Spleen (tissue), 11 donors: ENCODE measurements around the gene ACVR1C. TPM values are rescaled to one million over a fixed set of nuclear protein-coding genes. Genes with fewer than 3 reads are reported as not detected.

Experiments
- DNase-seq: peaks from one replicate; pipeline ENCODE4 v3.0.0-alpha.2; 2020
- H3K27ac ChIP-seq, 8 donors: fragments of 200-600 bp; sonication (generic) in 7 of 8; 1 replicate in 4 of 8; 2 replicates in 4 of 8; pipeline versions ENCODE4 v1.5.0 to v1.8.0; 2016 to 2021; ENCODE audit warnings: inconsistent platforms in 4 of 8, mild to moderate bottlenecking in 4 of 8, moderate library complexity in 1 of 8
- H3K27me3 ChIP-seq, 7 donors: fragments of 200-600 bp; sonication (generic) in 6 of 7; replicated peaks in 1 of 7; 1 replicate in 4 of 7; 2 replicates in 3 of 7; pipeline versions ENCODE4 v1.5.0 to v1.8.0; 2016 to 2021; ENCODE audit warnings: inconsistent platforms in 3 of 7, mild to moderate bottlenecking in 1 of 7
- H3K36me3 ChIP-seq, 6 donors: fragments of 200-600 bp; sonication (generic) in 5 of 6; 1 replicate in 4 of 6; 2 replicates in 2 of 6; pipeline versions ENCODE4 v1.5.0 to v1.8.0; 2016 to 2021; ENCODE audit warnings: inconsistent platforms in 2 of 6
- H3K4me1 ChIP-seq, 6 donors: fragments of 200-600 bp; sonication (generic) in 5 of 6; 1 replicate in 3 of 6; 2 replicates in 3 of 6; pipeline versions ENCODE4 v1.5.0 to v1.8.0; 2016 to 2021; ENCODE audit warnings: inconsistent platforms in 3 of 6
- H3K4me3 ChIP-seq, 8 donors: fragments of 200-600 bp; sonication (generic) in 7 of 8; 1 replicate in 4 of 8; 2 replicates in 4 of 8; pipeline versions ENCODE4 v1.5.0 to v1.8.0; 2016 to 2021; ENCODE audit warnings: inconsistent platforms in 4 of 8, mild to moderate bottlenecking in 4 of 8, moderate library complexity in 2 of 8
- H3K9me3 ChIP-seq, 8 donors: fragments of 200-600 bp; sonication (generic) in 7 of 8; 1 replicate in 4 of 8; 2 replicates in 4 of 8; pipeline versions ENCODE4 v1.5.0 to v1.8.0; 2016 to 2021; ENCODE audit warnings: inconsistent platforms in 4 of 8
- POLR2A ChIP-seq, 3 donors: fragments of 450-650 bp; IDR thresholded peaks; one replicate each; pipeline ENCODE4 v1.5.1; 2017; ENCODE audit warnings: antibody characterized with exemption in 3 of 3, mild to moderate bottlenecking in 1 of 3
- POLR2AphosphoS5 ChIP-seq, 3 donors: sonication (generic); formaldehyde crosslinking; IDR thresholded peaks; one replicate each; pipeline ENCODE4 v1.5.1; 2017; ENCODE audit warnings: antibody characterized with exemption in 3 of 3
- WGBS, 5 donors: extraction: QIAGEN DNeasy Blood & Tissue Kit in 3 of 5; methylation state at CpG; one replicate each; pipeline versions ENCODE4 v1.1.5 to v1.1.7; 2013 to 2018; 5-methylcytosine and 5-hydroxymethylcytosine counted together
- intact Hi-C: fragments of 100-400 bp; cut with DNase I; formaldehyde crosslinking; loops from one replicate; pipeline ENCODE4 v1.15.0; 2023; ENCODE audit warnings: low total_unique reads
- polyA plus RNA-seq, 3 donors: library from polyadenylated mRNA; stranded (reverse); fragments of 200-250 nt; gene quantifications; one replicate each; pipeline ENCODE4 v1.2.1, GENCODE V29; 2013
- total RNA-seq, 7 donors: library from RNA; depleted of rRNA in 3 of 7; stranded (reverse); fragments of >200 nt in 3 of 7; fragmentation: NEBNext Ultra II Directional in 4 of 7; extraction: Animal tissue kit (Norgen Biotek cat#: 25700) in 4 of 7; gene quantifications; one replicate each; pipeline versions ENCODE4 v1.1.0 to v1.2.1, GENCODE V29; 2016 to 2021
- TF ChIP-seq, protein P1 (sequence below), 11 experiments: fragments of 200-600 bp in 7 of 11; fragments of 450-650 bp in 4 of 11; sonication (generic) in 4 of 11; IDR thresholded peaks in 8 of 11; conservative IDR thresholded peaks in 3 of 11; 1 replicate in 7 of 11; 2 replicates in 4 of 11; pipeline versions ENCODE4 v1.4.0 to v1.8.0; 2016 to 2021; ENCODE audit warnings: antibody characterized with exemption in 11 of 11, inconsistent platforms in 4 of 11, mild to moderate bottlenecking in 1 of 11
- donor health status: healthy with polysubstance abuse.
- donor health status: DM: no; HTN: no; CAD: no; lungs with moderate emphysema.
- donor health status: DM: no; HTN: no; CAD: no.
- donor health status: Bipolar disorder and iron deficiency.
- donor health status: healthy.
- donor health status: DM: no; HTN: no; CAD: no.
- donor health status: DM: yes; HTN: yes; CAD: no.

The ACVR1C gene
- total and polyA plus RNA-seq, 10 donors, result 0.03 to 1.4 (median 0.39) TPM

- Histone ChIP-seq H3K4me3 (no peak overlapping the region), H3K9me3 (no peaks in the 10 kb centered on the region), H3K36me3 (no peaks in the 10 kb centered on the region), H3K27ac (no peak overlapping the region), H3K27me3 (no peaks in the 10 kb centered on the region), H3K4me1 (no peaks in the 10 kb centered on the region)
- TF ChIP-seq, protein P1, sequence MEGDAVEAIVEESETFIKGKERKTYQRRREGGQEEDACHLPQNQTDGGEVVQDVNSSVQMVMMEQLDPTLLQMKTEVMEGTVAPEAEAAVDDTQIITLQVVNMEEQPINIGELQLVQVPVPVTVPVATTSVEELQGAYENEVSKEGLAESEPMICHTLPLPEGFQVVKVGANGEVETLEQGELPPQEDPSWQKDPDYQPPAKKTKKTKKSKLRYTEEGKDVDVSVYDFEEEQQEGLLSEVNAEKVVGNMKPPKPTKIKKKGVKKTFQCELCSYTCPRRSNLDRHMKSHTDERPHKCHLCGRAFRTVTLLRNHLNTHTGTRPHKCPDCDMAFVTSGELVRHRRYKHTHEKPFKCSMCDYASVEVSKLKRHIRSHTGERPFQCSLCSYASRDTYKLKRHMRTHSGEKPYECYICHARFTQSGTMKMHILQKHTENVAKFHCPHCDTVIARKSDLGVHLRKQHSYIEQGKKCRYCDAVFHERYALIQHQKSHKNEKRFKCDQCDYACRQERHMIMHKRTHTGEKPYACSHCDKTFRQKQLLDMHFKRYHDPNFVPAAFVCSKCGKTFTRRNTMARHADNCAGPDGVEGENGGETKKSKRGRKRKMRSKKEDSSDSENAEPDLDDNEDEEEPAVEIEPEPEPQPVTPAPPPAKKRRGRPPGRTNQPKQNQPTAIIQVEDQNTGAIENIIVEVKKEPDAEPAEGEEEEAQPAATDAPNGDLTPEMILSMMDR (IDR thresholded peaks at IDR 0.05 in 8 of 11, conservative IDR thresholded peaks at IDR 0.05 in 3 of 11), result no peak
- TF ChIP-seq POLR2AphosphoS5 (IDR thresholded peaks at IDR 0.05) (no peak), POLR2A (IDR thresholded peaks at IDR 0.05) (no peak)
- no peak for DNase-seq
- 84 to 88% (median 85%) methylated on average over 7 of the region's 7 CpGs for WGBS, 5 donors
- intact Hi-C loops, result no loop called here
Observed at GRCh38 chr2:157479081-157480027, 149.3 kb downstream of the ACVR1C start.

- H3K27ac ChIP-seq, result no peak overlapping the region
- no peak for DNase-seq
- TF ChIP-seq POLR2AphosphoS5 (IDR thresholded peaks at IDR 0.05) (no peak), POLR2A (IDR thresholded peaks at IDR 0.05) (no peak)
- TF ChIP-seq, protein P1 (IDR thresholded peaks at IDR 0.05 in 8 of 11, conservative IDR thresholded peaks at IDR 0.05 in 3 of 11), result no peak
Observed at GRCh38 chr2:157477919-157478318, 150.7 kb downstream of the ACVR1C start.

GRCh38 chr2:157476953-157477709, 151.5 kb downstream of the ACVR1C start:
- TF ChIP-seq POLR2A (IDR thresholded peaks at IDR 0.05) (no peak), POLR2AphosphoS5 (IDR thresholded peaks at IDR 0.05) (no peak)
- TF ChIP-seq, protein P1 (IDR thresholded peaks at IDR 0.05 in 8 of 11, conservative IDR thresholded peaks at IDR 0.05 in 3 of 11), result no peak
- no peaks in the 10 kb centered on the region for H3K36me3 ChIP-seq
- DNase-seq, result no peak
- intact Hi-C loops, result no loop called here
- no peak overlapping the region for H3K27ac ChIP-seq
- no peak overlapping the region for H3K4me3 ChIP-seq
- no peaks in the 10 kb centered on the region for H3K9me3 ChIP-seq
- no peaks in the 10 kb centered on the region for H3K27me3 ChIP-seq
- peaks cover 0 to 10% (median 0%) of the 10 kb centered on the region in 6 donors for H3K4me1 ChIP-seq

More at GRCh38 chr2:157477919-157478318, 150.7 kb downstream of the ACVR1C start:
- H3K4me1 ChIP-seq, result peaks cover 0 to 8% (median 0%) of the 10 kb centered on the region in 6 donors
- no peaks in the 10 kb centered on the region for H3K27me3 ChIP-seq
- no peak overlapping the region for H3K4me3 ChIP-seq
- intact Hi-C loops, result no loop called here
- H3K9me3 ChIP-seq, result no peaks in the 10 kb centered on the region
- no peaks in the 10 kb centered on the region for H3K36me3 ChIP-seq

Other genes with a start within 250 kb of the ACVR1C start
- gene CYTIP, start 184.8 kb downstream of the ACVR1C start, total RNA-seq, result 100 to 1,000 TPM in 6 of 7 donors, 10 to 100 TPM in 1; 85.6 to 135 (median 106) TPM
- 10 to 100 TPM; 27.3 to 63.2 (median 29.3) TPM for gene CYTIP, start 184.8 kb downstream of the ACVR1C start, polyA plus RNA-seq
- gene ACVR1, start 247.5 kb upstream of the ACVR1C start, total RNA-seq, result 10 to 100 TPM; 11.7 to 23.8 (median 14.1) TPM
- gene ACVR1, start 247.5 kb upstream of the ACVR1C start, polyA plus RNA-seq, result 1 to 10 TPM; 2.1 to 3.5 (median 2.6) TPM